ENCODE results near the gene MGME1. TPM values are rescaled to one million over a fixed set of nuclear protein-coding genes. Genes with fewer than 3 reads are reported as not detected.

Gene MGME1
- total and polyA plus RNA-seq, 5 donors: 9.7 to 12.0 (median 10.9) TPM

GRCh38 chr20:17941087-17941825 lies 27.6 kb upstream of the MGME1 start:
- DNase-seq (no peak), ATAC-seq (no peak)
- intact Hi-C loops (cut with DNase I): no loop called here
- WGBS: 95% methylated on average over 10 of the region's 10 CpGs
- Histone ChIP-seq H3K27me3 (ENCODE audit: control insufficient read depth, insufficient read depth) (no peaks in the 10 kb centered on the region), H3K27ac (ENCODE audit: low read length) (no peak overlapping the region), H3K4me3 (ENCODE audit: low read length) (no peak overlapping the region), H3K4me1 (ENCODE audit: control insufficient read depth, insufficient read depth, low read length) (no peaks in the 10 kb centered on the region), H3K9me3 (ENCODE audit: control insufficient read depth, low read length) (no peaks in the 10 kb centered on the region)

DNA sequence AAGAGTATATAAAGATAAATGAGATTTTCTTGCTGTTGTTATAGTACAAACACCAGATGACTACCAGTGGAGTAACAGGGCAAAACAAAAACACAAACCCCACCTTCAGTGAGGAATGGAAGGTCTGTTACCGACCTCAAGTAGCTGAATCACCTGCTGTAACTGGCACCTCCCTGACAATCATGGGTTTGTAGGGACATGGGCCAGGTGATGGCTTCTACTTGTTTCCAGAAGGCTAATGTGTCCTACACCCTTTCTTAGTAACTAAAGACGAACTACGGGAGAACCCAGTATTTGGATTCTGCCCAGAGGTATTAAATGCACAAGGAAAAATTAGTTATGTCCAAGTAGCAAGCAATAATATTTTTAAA lies 27.0 kb upstream of the MGME1 start:
- DNase-seq (no peak), ATAC-seq (no peak)
- intact Hi-C loops (cut with DNase I): no loop called here
- Histone ChIP-seq H3K4me3 (ENCODE audit: low read length) (no peak overlapping the region), H3K27ac (ENCODE audit: low read length) (no peak overlapping the region), H3K27me3 (ENCODE audit: control insufficient read depth, insufficient read depth) (no peaks in the 10 kb centered on the region), H3K9me3 (ENCODE audit: control insufficient read depth, low read length) (no peaks in the 10 kb centered on the region), H3K4me1 (ENCODE audit: control insufficient read depth, insufficient read depth, low read length) (no peaks in the 10 kb centered on the region)
- 78% methylated on average over 3 of the region's 3 CpGs for WGBS

- intact Hi-C loops (cut with DNase I): no loop called here
- Histone ChIP-seq H3K9me3 (ENCODE audit: control insufficient read depth, low read length) (no peaks in the 10 kb centered on the region), H3K27ac (ENCODE audit: low read length) (no peak overlapping the region), H3K27me3 (ENCODE audit: control insufficient read depth, insufficient read depth) (no peaks in the 10 kb centered on the region), H3K4me3 (ENCODE audit: low read length) (no peak overlapping the region), H3K4me1 (ENCODE audit: control insufficient read depth, insufficient read depth, low read length) (no peaks in the 10 kb centered on the region)
- 29% methylated on average over 3 of the region's 3 CpGs for WGBS
- DNase-seq (no peak), ATAC-seq (no peak)
Observed at GRCh38 chr20:17943343-17943742, 25.5 kb upstream of the MGME1 start.

DNA sequence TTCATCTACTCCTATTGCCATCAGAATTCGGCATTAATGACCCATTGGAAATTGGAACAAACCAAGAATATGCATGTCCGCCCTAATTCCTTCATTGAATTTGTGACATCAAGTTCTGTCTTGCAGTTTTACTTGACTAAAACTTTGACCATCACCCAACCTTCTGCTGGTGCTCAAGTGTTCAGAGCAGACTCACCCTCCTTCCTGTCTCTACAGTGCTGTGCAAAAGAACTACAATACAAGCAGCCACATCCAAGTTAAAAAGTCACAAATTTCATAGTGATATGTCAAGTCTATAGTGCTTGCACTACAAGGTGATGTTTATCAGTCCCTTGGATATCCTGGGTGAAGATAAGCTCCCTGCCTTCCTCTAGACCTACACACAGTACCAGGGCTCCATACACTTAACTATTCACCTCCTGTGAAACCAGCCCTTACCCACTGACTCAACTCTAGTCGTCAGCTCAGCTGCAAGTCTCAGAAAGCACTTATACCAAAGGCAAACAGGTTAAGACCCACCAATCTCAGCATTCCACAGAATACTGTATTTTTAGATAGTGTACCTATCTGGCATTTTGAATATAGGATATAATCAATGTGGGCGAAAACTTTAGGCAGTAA lies 23.9 kb upstream of the MGME1 start:
- intact Hi-C loops (cut with DNase I): no loop called here
- H3K9me3 ChIP-seq (ENCODE audit: control insufficient read depth, low read length): no peaks in the 10 kb centered on the region
- H3K27ac ChIP-seq (ENCODE audit: low read length): no peak overlapping the region
- WGBS: 92% methylated on average over 4 of the region's 4 CpGs
- H3K4me3 ChIP-seq (ENCODE audit: low read length): no peak overlapping the region
- no peaks in the 10 kb centered on the region for H3K27me3 ChIP-seq (ENCODE audit: control insufficient read depth, insufficient read depth)
- H3K4me1 ChIP-seq (ENCODE audit: control insufficient read depth, insufficient read depth, low read length): no peaks in the 10 kb centered on the region
- no peak for ATAC-seq
- DNase-seq: no peak

GRCh38 chr20:17946040-17946439 lies 22.8 kb upstream of the MGME1 start:
- ATAC-seq (no peak), DNase-seq (no peak)
- WGBS: 93% methylated on average over 5 of the region's 5 CpGs
- Histone ChIP-seq H3K27me3 (ENCODE audit: control insufficient read depth, insufficient read depth) (no peaks in the 10 kb centered on the region), H3K4me3 (ENCODE audit: low read length) (no peak overlapping the region), H3K4me1 (ENCODE audit: control insufficient read depth, insufficient read depth, low read length) (no peaks in the 10 kb centered on the region), H3K27ac (ENCODE audit: low read length) (no peak overlapping the region), H3K9me3 (ENCODE audit: control insufficient read depth, low read length) (no peaks in the 10 kb centered on the region)
- intact Hi-C loops (cut with DNase I): no loop called here

DNA sequence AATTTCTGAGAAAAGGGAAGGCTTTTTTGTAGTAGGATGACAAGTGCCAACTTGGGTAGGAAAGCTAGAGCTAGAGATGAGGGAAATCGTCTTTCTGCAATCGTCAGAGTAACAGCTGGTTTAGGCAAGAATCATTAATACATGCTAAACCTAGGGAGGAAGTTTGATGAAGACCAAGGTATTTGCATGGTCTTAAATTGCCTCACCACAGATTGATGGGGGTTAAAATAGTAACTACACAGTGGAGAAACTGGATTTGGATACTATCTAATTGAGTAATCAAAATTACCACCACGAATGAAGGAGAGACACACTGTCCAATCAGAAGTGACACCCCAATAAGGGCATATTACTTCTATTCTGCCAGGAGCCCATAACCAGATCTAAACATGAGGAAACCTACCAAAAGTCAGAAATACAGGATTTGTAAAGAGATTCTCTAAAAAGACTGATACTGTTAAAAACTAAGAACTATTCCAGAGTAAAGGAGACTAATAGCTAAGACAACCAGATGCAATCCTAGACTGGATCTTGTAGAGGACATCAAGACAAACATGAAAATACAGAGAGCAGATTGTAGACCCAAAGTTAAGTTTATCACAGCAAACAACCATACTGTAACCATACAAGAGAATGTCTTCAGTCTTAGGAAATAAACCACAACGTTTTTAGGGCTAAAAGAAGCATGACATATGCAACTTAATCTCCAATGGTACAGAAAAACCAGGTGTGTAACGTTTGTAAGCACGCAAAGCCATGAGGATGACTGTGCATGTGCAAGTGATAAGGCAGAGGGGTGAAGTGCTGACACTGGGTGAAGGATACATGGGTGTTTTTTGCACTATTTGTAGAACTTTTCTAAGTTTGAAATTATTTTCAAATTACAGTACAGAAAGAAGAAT lies 22.0 kb upstream of the MGME1 start:
- Histone ChIP-seq H3K4me3 (ENCODE audit: low read length) (no peak overlapping the region), H3K4me1 (ENCODE audit: control insufficient read depth, insufficient read depth, low read length) (no peaks in the 10 kb centered on the region), H3K27me3 (ENCODE audit: control insufficient read depth, insufficient read depth) (no peaks in the 10 kb centered on the region), H3K27ac (ENCODE audit: low read length) (no peak overlapping the region), H3K9me3 (ENCODE audit: control insufficient read depth, low read length) (no peaks in the 10 kb centered on the region)
- intact Hi-C loops (cut with DNase I): no loop called here
- WGBS: 71% methylated on average over 6 of the region's 6 CpGs
- DNase-seq (no peak), ATAC-seq (no peak)

DNA sequence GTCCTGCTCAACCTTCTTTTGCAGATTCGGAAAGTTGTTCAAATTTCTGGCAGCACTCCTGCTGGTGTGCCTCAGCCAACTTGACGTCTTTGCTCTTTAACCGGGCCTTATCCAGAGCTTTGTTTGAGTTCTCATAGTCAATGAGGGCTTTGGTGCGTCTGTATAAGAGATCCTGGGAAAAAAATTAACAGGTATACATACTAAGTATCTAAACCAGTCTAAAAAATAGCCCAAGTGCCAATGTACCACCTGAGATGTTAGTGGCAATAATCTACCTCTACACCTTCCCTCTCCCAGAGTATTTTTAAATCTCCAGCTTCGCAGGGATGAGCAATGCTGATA lies 21.4 kb upstream of the MGME1 start:
- 53% methylated on average over 5 of the region's 5 CpGs for WGBS
- H3K9me3 ChIP-seq (ENCODE audit: control insufficient read depth, low read length): no peaks in the 10 kb centered on the region
- H3K4me3 ChIP-seq (ENCODE audit: low read length): no peak overlapping the region
- H3K4me1 ChIP-seq (ENCODE audit: control insufficient read depth, insufficient read depth, low read length): no peaks in the 10 kb centered on the region
- no peaks in the 10 kb centered on the region for H3K27me3 ChIP-seq (ENCODE audit: control insufficient read depth, insufficient read depth)
- intact Hi-C loops (cut with DNase I): no loop called here
- DNase-seq (peak in 1 of 3 donors; percentile 37), ATAC-seq (no peak)
- no peak overlapping the region for H3K27ac ChIP-seq (ENCODE audit: low read length)

- H3K4me1 ChIP-seq (ENCODE audit: control insufficient read depth, insufficient read depth, low read length): no peaks in the 10 kb centered on the region
- DNase-seq: no peak
- H3K27me3 ChIP-seq (ENCODE audit: control insufficient read depth, insufficient read depth): no peaks in the 10 kb centered on the region
- no peak overlapping the region for H3K27ac ChIP-seq (ENCODE audit: low read length)
- no peak overlapping the region for H3K4me3 ChIP-seq (ENCODE audit: low read length)
- no peak for ATAC-seq
- intact Hi-C loops (cut with DNase I): no loop called here
- no peaks in the 10 kb centered on the region for H3K9me3 ChIP-seq (ENCODE audit: control insufficient read depth, low read length)
- WGBS: 97% methylated on average over 2 of the region's 2 CpGs
Observed at GRCh38 chr20:17948442-17948841, 20.4 kb upstream of the MGME1 start.

- H3K4me3 ChIP-seq (ENCODE audit: low read length): no peak overlapping the region
- intact Hi-C loops (cut with DNase I): no loop called here
- no peaks in the 10 kb centered on the region for H3K27me3 ChIP-seq (ENCODE audit: control insufficient read depth, insufficient read depth)
- no peaks in the 10 kb centered on the region for H3K9me3 ChIP-seq (ENCODE audit: control insufficient read depth, low read length)
- H3K4me1 ChIP-seq (ENCODE audit: control insufficient read depth, insufficient read depth, low read length): no peaks in the 10 kb centered on the region
- ATAC-seq (no peak), DNase-seq (no peak)
- no peak overlapping the region for H3K27ac ChIP-seq (ENCODE audit: low read length)
- 98% methylated on average over 4 of the region's 4 CpGs for WGBS
Observed at GRCh38 chr20:17949899-17950298, 18.9 kb upstream of the MGME1 start.

DNA sequence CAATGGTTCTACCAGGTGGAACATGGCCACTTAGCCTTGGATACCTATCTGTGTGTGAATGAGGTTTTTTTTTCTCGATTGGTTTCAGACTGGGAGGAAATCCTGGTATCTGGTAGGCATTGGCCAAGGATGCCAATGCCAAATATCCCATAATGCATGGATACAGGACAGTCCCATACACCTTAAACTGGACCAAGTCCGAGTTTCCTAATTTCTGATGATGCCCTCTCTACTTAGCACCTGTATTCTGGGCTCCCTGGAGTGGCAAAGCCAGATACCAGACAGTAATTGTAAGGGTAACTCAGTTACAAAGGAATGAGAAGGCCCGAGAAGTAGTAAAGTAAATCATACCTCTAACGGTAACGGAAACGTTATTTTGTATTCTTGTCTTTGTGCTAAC lies 18.1 kb upstream of the MGME1 start:
- Histone ChIP-seq H3K4me3 (ENCODE audit: low read length) (no peak overlapping the region), H3K4me1 (ENCODE audit: control insufficient read depth, insufficient read depth, low read length) (no peaks in the 10 kb centered on the region), H3K27ac (ENCODE audit: low read length) (no peak overlapping the region), H3K9me3 (ENCODE audit: control insufficient read depth, low read length) (no peaks in the 10 kb centered on the region), H3K27me3 (ENCODE audit: control insufficient read depth, insufficient read depth) (no peaks in the 10 kb centered on the region)
- DNase-seq (no peak), ATAC-seq (no peak)
- 86% methylated on average over 6 of the region's 6 CpGs for WGBS
- intact Hi-C loops (cut with DNase I): no loop called here

DNA sequence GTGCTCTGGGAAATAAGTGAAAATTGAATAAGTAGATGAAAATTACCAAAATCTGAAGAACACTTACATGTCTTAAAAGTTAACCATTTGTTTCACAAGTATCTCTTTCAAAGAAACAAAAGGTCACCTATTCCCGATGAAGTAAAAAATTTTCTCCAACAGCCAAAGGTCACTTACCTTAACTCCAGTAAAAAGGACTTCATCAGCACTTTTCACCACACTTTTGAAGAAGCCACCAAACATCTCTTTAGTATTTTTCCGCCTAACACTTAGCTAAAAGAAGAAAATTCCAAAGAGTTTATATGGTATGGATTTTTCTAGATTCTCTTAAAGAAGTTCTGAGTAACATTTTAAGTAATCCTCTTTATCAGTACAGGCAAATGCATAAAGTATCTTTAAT lies 17.5 kb upstream of the MGME1 start:
- 93% methylated on average over 2 of the region's 2 CpGs for WGBS
- intact Hi-C loops (cut with DNase I): no loop called here
- Histone ChIP-seq H3K27ac (ENCODE audit: low read length) (no peak overlapping the region), H3K27me3 (ENCODE audit: control insufficient read depth, insufficient read depth) (no peaks in the 10 kb centered on the region), H3K4me3 (ENCODE audit: low read length) (no peak overlapping the region), H3K9me3 (ENCODE audit: control insufficient read depth, low read length) (no peaks in the 10 kb centered on the region), H3K4me1 (ENCODE audit: control insufficient read depth, insufficient read depth, low read length) (no peaks in the 10 kb centered on the region)
- ATAC-seq (no peak), DNase-seq (no peak)
